Kidney capillary endothelial cell (primary cell): ENCODE results near the gene BMX.

Experiments
- DNase-seq: peaks from one replicate; pipeline ENCODE4 v3.0.0-alpha.2; 2018; ENCODE audit warnings: low spot score

Gene BMX

DNA sequence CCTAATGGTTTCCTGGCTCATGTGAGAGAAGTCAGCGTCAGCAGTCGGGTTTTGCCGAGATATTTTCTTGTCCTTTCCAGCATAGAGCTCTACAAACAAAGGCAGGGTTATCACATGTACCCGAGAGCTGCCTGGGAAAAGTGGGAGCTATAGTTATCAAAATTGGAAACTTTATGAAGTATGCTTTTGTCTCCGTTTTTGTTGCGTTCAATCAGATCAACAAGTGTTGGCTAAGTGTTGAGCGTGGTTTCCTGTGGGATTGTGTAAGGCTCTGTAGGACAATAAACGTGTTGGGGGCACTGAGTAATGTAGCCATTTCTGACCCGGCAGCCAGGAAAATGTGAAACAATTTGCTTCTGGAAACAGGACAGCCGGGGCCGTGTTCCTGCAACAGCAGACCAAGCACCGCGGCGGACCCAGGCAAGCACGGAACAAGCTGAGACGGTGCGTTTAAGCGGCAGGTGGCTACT lies at the start of gene BMX:
BMX (plus strand) TSS at position 311 of the 470 bp plus-strand sequence. CDS start 7,547 bp downstream, outside the sequence.
- no peak for DNase-seq

DNA sequence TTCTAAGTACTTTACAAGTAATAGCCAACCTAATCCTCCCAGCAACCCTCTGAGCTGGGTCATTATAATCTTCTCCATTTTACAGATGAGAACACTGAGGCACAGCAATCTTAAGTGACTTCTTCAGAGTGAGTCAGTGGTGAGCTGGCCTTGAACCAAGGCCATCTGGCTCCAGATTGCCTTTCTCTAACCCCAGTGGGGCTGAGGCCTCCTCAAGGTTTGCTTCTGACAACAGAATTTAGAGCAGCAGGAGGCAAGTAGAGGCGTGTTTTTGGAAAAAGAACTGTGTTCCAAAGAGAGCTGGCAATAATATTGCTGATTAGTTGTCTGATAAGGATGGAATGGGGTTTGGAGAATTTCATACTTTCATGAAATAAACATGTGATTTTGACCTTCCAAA lies 48.7 kb upstream of the BMX start:
- DNase-seq, result no peak

DNA sequence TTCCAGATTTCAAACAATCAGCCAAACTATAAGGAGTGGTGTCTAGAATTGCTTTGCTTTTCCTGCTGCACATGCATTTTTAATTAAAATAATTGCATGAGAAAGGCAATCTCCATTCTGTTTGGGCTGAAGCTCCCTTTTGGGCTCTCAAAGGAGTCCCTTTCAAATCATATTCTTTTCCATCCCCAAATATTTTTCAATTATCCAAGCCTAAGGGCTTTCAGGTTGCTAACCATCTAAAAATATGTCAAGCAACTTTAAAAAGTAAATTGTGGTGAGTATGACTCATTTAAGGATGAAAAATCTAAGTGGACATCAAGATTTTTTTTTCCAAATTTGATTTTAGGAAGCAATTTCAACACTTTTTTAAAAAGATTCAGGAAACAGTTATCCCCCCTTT lies 35.9 kb upstream of the BMX start:
- no peak for DNase-seq

DNA sequence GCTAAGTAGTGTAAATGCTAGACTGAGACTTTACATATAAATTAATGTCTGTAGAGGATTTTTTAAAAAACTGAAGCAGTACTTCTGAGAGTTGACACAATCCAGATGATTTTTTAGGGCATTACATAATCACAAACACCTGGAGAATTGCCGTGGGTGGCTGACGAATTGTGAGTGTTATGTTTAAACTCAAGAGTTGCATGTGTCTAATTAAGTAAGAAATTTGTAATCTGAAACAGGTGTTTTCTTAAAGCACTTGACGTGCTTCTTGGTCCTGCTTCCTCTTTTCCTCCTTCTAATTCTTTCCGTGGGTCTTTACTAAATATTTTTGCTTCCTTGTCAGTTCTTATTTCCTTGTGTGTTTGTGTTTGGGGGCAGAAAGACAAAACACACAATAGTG lies 35.3 kb upstream of the BMX start:
- DNase-seq, result no peak

DNA sequence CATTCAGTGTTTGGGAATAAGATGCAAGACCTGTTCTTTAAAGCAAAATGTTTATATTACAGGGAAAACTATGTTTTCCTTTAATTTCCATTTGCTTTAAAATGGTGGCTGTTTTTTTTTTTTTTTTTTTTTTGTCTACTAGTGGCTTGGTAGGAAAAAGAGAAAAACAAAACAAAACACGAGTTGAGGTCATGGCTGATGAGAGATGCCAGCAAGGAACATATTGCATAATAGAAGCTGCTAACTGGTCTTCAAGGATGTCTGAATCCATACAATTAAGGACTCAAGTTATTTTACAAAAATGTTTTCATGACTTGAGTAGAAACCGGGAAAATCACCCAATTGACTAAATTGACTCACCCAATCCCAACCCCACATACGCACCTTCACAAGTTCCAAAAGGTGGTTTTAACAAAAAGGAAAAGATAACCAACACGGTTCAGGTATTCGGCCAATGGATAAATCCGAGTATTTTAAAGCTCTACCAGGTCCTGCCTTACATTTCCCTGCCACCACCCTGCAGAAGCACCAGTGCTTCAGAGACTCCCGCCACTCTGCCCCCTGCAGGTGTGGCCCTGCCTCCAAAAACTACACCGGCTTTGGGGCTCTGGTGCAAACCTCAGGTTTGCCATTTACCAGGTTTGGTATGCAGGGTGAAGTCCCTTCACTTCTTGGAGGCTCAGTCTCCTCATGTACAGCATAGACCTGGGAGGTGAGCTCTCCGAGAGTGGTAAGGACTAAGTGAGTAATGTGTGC lies 34.5 kb upstream of the BMX start:
- DNase-seq, result no peak

DNA sequence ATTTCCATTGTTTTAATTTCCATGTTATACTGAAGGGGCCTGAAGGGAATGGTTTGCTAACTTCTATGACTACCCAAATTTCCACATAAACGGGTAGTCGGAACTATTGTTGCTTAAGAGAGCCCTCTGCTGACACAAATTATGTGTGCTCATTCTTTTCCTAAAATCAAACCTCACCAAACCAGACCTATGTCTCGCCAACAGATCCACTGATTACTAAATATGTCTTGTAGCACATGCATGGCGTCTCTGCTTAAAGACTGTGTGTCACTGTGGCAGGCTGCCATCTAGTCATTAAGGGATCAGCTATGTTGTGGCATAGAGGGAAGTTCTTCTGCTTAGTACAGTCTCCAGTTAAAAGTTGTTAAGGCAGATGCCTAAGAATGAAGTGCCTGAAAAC lies 32.6 kb upstream of the BMX start:
- peak; percentile 15 for DNase-seq

DNA sequence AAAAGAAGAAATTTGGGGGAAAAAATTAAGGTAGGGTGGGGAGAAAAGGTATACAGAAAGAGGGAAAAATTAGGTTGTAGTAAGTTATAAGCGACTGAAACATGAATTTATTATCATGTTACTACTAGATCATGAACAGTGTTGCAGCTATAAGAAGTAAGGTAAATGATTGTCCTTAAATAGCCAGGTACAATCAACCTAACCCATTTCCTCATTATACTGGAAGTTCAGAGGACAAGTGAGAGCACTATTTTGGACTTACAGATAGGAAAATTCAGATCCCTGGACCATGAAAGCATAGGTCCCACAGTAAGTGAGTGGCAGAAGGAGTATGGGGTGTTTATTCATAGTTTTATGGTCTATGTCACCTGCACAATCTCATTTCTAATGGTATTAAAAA lies 31.0 kb upstream of the BMX start:
- no peak for DNase-seq

DNA sequence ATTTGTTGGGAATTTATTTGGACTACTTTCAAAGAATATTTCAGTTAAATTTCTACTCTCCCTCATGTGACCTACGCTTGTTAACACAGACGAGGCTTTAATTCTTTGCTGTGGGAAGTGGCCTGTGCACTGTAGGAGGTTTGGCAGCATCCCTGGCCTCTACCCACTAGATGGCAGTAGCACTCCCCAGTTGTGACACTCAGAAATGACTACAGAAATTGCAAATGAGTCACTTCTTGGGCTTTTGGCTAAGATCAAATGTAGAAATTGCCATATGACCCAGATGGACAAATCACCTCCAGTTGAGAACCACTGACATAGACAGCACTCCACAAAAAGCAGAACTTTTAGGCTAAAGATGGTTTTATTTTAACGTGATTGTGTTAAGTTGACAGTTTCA lies 29.6 kb upstream of the BMX start:
- peak; percentile 62 for DNase-seq

DNA sequence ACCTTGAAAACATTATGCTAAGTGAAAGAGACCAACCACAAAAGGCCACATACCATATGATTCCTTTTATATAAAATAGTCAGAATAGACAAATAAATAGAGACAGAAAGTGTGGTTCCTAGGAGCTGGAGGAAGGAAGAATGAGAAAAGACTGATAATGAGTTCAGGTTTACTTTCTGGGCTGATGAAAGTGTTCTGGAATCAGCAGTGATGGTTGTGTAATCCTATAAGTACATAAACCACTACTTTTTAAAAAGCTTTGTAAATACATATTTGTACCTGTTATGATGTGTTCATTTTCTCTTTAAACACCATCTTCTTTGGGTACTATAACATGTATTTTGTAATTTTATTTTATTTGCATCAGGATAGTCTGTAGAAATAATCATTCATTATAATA lies 28.1 kb upstream of the BMX start:
- DNase-seq, result no peak

DNA sequence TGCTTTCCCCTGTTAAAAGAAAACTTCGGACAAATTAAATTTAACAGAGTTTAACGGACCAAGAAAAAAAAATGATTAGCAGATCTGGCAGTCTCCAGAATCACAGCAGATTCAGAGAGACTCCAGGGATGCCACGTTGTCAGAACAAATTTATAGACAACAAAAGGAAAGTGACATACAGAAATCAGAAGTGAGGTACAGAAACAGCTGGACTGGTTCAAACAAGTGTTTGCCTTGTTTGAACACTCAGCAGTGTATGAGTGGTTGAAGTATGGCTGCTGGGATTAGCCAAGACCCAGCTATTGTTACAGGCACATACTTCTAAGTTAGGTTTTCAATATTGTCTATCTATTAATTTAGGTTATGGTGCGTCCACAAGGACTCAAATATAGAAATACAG lies 26.6 kb upstream of the BMX start:
- DNase-seq, result no peak

DNA sequence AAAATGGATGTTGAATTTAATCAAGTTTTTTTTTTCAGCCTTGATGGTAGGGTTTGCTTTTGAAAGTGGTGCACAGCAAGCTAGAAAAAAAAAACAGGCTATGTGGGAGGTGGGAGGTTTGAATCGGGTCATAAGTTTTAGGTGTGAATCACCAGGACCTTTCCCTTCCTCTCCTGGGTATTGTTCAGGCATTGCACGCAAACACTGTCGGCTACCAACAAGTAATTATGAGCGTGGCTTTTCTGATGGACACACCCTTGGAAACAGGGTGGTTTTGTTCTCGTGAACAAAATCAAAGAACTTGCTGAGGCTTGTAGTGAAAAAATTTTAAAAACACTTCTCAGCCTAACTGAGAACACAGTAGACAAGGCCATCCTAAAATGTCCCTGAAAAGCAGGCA lies 25.6 kb upstream of the BMX start:
- DNase-seq, result no peak

DNA sequence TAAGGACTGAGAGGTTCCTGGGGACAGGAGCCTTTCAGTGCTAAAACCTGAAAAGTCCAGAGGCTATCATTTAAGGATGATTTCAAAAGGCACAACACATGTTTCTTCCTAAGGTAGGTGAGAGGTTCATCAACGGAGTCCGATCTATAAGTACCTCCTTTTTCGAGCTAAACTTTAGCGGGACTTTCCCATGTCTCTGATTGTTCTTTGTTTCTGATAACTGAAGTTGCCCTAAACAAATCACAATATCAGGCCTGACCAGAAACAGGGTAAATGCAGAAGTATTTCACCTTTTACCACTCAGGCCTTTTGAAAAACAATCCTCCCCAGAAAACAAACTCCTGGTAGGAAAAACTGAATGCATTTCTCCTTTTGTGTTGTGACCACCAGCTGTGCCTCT lies 25.1 kb upstream of the BMX start:
- no peak for DNase-seq

DNA sequence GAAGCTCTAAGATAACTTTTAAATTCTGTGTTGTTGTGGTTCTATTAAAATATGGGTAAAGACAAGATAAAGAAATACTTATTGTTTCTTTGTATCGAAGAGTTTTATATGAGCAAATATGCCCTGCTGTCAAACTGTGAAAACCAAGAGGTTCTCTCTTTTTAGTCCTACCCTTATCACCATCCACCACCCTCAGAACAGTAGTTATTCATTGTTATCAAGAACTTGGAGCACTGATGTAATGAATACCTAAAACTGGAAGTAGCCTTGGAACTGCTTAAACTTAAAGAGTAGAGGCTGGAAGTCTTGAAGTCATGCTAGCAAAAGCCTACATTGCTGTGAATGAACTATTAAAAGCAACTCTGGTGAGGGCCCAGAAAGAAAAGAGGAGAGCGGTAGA lies 16.7 kb upstream of the BMX start:
- no peak for DNase-seq

DNA sequence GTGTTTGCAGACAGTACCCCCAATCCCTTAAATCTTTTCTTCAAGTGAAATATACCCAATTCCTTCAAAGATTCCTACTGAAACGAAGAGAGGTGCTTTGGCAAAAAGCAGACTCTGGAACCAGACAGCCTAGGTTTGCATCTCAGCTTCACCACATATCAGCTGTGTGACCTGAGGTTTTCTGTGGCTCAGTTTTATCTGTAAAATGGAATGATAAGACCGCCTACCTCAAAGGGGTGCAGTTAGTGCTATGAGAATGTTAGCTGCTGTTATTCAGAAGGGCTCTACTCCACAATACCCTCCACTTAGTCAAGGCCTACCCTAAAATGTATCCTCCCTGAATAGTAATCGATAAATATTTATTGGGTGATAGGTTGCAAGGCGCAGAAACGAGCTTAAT lies 8.1 kb upstream of the BMX start:
- DNase-seq, result no peak

DNA sequence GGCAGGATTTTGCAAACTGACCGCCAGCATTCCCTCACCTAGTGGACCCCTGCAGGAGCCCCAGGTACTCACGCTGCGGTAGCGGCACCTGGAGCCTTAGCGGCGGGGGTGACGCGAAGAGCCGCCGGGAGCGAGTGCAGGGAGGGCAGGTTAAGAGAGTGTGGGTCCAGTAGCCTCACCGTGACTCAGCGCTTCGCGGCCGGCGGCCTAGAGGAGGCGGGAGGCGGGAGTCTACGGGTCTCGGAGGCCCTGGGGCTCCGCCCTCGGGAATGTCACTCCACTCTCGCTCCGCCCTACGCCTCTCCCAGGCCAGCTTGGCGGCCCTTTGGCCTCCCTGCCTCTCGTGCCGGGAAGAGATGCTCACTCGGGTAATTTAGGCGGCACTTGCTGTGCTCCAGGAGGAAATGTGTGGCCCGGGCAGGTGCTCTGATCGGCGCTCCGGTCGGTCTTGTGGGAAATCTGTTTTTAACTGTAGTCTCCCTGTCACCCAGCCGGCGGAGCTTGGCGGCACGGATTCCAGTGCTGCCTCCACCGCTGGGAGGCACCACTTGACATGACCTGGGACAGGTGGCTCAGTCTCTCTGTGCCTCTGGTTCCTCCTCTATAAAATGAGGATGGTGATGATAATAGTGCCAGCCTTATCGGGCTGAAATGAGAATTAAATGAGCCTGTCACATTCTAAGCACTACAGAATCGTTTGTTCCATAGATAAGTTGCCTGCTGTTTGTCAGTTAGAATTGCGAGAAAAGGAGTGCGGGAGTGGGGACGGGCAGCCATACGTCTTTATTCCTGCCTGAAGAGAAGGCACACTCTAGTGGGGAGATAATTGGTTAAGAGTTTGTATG lies 7.3 kb upstream of the BMX start, which contains the start of gene PIR:
PIR (minus strand) TSS at position 216 of the 845 bp plus-strand sequence. CDS start 2,076 bp downstream, outside the sequence.
- peak; percentile 65 for DNase-seq

DNA sequence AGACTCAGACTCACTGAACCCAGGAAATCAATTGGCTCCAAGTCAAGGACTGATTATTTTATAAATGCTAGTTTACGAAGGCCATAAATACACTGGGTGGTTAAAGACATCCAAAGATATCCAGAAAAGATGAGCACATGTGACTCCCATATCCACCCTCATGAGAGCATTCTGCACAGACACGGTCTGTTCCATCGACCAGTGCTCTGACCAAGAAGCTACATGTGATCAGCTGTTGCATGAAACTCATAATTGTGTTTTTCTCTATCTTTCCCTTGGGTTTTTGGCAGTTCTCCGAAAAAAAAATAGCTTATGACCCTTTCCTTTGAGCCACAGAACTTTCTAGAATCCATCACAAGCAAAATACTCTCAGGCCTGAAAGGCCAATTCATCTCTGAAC lies 4.8 kb upstream of the BMX start:
- no peak for DNase-seq

DNA sequence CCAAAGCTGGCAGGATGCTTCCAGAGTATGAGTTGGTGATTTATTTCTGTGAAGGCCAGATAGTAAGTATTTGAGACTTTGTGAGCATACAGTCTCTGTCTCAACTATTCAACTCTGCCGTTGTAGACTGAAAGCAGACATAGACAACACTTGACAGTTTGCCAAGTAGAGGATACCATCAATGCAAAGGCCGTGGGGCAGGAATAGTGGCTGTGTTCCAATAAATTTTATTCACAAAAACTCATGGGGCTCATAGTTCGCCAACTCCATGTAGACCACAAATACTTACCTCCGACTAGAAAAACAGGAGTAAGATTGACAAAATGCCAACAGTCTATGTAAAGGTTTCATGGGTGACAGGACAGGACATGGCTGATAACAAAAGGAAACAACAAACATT lies 3.8 kb upstream of the BMX start:
- no peak for DNase-seq

DNA sequence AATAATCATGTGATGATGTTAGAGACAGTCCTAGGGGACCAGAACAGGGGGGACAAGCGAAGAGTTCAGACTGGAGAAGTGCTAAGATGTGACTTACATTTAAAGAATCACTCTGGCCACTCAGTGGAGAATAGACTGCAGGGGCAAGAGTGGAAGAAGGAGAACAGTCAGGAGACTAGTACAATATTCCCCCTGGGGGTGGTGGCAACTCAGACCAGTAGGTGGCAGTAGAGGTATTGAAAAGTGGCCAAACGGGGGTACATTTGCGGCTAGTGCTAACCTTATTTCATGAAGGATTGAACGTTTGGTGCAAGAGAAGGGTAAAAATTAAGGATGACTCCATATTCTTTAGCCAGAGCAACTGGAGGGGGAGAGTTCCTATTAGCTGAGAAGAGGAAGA lies 2.7 kb upstream of the BMX start:
- DNase-seq, result peak; percentile 26

DNA sequence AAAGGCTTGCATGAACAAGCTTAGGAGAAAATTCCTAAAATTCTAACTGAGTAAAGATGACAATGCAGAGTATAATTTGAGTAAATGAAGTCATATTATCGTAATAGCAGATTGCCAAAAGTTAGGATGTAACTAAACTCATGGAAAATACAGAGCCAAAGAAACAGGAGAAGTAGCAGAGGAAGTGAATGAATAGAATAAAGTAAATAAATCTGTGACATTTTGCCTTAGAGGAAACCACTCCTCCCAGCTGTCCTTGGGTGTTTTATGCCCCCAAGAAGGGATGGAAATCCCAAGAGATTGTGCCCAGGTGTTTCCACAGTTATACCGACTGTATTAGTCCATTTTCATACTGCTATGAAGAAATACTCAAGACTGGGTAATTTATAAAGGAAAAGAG lies 1.9 kb upstream of the BMX start:
- DNase-seq, result no peak

DNA sequence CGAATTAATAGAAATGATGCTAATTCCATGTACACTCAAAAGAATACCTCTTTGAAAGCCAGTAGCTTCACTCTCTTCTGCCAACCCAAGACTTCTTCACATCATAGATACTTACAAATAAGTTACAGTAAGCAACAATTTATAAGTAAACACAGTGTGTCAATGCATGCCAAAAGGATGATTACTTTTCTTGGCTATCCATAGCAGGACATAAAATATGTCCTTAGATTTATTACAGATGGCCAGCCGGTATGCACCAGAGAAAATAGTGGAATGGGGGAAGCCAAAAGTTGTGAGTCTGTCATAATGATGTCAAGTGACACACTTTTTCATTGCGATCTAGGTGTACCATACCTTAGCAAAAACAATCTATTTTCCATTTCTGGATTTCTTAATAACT lies 631 bp upstream of the BMX start:
- no peak for DNase-seq

DNA sequence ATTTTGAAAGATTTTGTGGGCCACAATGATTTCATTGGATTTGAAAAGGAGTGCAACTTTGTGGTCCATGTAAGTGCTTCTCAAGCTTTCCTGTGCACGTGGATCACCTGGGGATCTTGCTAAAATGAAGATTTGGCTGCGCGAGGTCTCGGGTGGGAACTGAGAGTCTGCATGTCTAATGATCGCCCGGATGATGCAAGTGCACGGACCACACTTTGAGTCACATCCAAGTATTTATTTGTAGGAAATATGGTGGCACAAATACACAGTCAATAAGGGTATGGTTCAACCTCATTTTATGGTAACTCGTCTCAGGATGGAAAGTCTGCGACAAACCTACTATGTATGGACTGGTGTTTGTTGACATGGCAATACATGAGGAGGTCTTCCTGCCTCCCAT lies 899 bp downstream of the BMX start:
- no peak for DNase-seq

DNA sequence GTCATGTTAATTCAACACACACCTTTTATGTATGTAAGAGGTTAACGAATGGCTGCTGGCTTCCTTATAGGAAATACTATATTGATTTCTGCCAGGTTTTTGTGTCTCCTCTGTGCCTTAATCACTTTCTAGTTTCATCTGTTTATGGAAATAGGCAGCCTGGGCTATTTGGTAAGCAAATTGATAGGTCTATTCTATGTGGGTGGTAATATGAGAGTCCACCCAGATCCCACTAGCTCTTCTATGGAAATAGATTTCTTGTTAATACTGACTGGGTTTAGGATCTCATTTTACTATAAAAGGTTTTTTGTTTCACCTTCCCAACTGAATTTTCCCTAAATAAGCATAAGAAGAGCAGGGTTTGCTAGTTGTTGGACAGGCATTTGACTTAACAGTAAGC lies 4.1 kb downstream of the BMX start:
- DNase-seq, result no peak

DNA sequence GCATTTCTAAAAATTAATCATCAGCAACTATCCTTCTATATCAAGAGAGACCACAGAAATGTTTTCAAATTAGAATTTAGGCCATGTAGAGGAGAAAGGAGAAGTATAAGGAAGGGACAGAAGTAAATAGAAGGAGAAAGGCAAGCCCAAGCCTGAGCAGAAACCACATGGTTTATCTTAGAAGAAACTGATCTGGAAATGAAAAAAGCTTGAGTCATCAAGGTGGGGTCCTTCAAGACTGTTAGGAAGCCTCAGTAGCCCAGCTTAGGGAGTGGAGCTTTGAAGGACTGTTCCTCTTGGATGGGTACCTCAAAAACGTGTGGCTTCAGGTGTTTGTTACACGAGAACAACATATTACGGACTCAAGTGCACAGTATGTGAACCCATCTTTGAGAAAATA lies 4.5 kb downstream of the BMX start:
- DNase-seq, result no peak
